Panc1 (cell line): Measurements from ENCODE around the gene C19orf25.

ENCODE experiments used
- POLR2AphosphoS5 ChIP-seq: IDR thresholded peaks from 2 replicates; pipeline ENCODE4 v1.6.1; 2012; ENCODE audit warnings: mild to moderate bottlenecking, low read depth, low read length, moderate library complexity
- SIN3A ChIP-seq: IDR thresholded peaks from 2 replicates; pipeline ENCODE4 v1.6.1; 2012; ENCODE audit warnings: low read depth, mild to moderate bottlenecking, low read length, moderate library complexity, borderline replicate concordance; ENCODE audit not compliant: insufficient read depth
- TCF7L2 ChIP-seq: IDR thresholded peaks from 2 replicates; pipeline ENCODE4 v1.6.1; 2011; ENCODE audit warnings: mild to moderate bottlenecking, low read depth, low read length, inconsistent platforms
- TF ChIP-seq, protein P1 (sequence below): fragments of 450-650 bp; IDR thresholded peaks from 2 replicates; pipeline ENCODE4 v1.5.1; 2017; ENCODE audit warnings: mild to moderate bottlenecking
- TF ChIP-seq, protein P2 (sequence below), 2 experiments: IDR thresholded peaks; 2 replicates each; pipeline ENCODE4 v1.6.1; 2011 to 2012; ENCODE audit warnings: low read depth in 2 of 2, control low read depth in 1 of 2, low read length in 1 of 2, mild to moderate bottlenecking in 1 of 2, moderate library complexity in 1 of 2; ENCODE audit not compliant: insufficient read depth in 1 of 2

DNA sequence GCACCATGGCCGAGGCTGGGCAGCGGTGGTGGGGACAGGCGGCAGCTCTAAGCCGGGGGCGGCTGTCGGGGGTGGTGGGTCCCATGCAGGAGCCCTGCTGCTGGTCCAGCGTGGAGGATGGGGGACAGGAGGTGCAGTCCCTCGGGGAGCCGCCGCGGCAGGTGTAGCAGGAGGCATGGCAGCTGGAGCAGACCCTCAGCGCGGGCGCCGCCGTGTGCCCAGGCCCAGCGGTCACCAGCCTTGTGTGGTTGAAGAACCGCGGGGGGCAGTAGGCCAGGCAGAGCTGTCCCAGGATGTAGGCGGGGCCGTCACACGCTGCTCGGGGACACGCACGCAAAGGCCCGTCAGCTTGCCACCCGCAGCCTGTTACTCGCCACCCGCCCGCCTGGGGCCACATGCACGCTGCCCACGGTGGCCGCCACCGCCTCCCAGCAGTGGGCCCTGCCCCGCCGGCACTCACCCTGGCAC lies 2.9 kb upstream of the C19orf25 start:
- TF ChIP-seq, protein P1, sequence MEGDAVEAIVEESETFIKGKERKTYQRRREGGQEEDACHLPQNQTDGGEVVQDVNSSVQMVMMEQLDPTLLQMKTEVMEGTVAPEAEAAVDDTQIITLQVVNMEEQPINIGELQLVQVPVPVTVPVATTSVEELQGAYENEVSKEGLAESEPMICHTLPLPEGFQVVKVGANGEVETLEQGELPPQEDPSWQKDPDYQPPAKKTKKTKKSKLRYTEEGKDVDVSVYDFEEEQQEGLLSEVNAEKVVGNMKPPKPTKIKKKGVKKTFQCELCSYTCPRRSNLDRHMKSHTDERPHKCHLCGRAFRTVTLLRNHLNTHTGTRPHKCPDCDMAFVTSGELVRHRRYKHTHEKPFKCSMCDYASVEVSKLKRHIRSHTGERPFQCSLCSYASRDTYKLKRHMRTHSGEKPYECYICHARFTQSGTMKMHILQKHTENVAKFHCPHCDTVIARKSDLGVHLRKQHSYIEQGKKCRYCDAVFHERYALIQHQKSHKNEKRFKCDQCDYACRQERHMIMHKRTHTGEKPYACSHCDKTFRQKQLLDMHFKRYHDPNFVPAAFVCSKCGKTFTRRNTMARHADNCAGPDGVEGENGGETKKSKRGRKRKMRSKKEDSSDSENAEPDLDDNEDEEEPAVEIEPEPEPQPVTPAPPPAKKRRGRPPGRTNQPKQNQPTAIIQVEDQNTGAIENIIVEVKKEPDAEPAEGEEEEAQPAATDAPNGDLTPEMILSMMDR, result no peak
- TF ChIP-seq, protein P2, sequence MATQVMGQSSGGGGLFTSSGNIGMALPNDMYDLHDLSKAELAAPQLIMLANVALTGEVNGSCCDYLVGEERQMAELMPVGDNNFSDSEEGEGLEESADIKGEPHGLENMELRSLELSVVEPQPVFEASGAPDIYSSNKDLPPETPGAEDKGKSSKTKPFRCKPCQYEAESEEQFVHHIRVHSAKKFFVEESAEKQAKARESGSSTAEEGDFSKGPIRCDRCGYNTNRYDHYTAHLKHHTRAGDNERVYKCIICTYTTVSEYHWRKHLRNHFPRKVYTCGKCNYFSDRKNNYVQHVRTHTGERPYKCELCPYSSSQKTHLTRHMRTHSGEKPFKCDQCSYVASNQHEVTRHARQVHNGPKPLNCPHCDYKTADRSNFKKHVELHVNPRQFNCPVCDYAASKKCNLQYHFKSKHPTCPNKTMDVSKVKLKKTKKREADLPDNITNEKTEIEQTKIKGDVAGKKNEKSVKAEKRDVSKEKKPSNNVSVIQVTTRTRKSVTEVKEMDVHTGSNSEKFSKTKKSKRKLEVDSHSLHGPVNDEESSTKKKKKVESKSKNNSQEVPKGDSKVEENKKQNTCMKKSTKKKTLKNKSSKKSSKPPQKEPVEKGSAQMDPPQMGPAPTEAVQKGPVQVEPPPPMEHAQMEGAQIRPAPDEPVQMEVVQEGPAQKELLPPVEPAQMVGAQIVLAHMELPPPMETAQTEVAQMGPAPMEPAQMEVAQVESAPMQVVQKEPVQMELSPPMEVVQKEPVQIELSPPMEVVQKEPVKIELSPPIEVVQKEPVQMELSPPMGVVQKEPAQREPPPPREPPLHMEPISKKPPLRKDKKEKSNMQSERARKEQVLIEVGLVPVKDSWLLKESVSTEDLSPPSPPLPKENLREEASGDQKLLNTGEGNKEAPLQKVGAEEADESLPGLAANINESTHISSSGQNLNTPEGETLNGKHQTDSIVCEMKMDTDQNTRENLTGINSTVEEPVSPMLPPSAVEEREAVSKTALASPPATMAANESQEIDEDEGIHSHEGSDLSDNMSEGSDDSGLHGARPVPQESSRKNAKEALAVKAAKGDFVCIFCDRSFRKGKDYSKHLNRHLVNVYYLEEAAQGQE (IDR thresholded peaks at IDR 0.05; ENCODE audit: insufficient read depth in 1 of 2, low read depth in 2 of 2, low read length in 1 of 2), result no peak
- no peak for TF ChIP-seq SIN3A
- no peak for TF ChIP-seq POLR2AphosphoS5
- TF ChIP-seq TCF7L2, result no peak
